ENCODE results near the gene MED22. TPM values are rescaled to one million over a fixed set of nuclear protein-coding genes. Genes with fewer than 3 reads are reported as not detected.

Gene MED22
- total and polyA plus RNA-seq, 2 of the 8 experiments (the other 6 are each of a cell fraction or from before 2014, with no cell fraction given): 56.4 to 68.4 TPM

DNA sequence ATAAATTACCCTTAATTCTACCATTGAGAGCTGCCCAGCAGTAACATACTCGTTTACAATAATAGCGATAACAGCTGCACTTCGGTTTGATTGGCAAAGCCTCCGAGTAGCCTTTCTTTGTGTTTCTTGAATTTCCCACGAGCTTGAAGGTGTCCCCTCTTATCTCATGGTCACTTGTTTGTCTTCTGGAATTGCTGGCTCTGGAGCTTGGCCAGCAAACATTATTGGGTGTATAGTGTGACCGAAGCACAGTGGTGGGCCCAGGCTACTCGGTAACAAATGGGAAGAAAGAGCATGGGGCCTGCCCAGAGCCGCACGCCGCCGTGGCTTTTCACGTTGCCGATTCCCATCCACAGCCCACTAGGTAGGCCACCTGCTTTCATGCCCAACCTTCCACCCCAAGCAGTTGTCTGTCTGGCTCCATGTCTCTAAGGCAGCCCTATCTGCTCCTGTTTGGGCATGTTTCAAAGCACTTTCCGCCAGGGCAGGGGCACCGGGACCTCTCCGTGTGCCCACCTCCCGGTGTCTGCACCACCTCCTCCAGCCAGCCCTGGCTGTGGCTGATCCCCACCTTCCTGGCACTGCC lies 36.9 kb upstream of the MED22 start:
- Histone ChIP-seq H3K4me3 (ENCODE audit: extremely low read depth in 1 of 4, insufficient read depth in 2 of 4, low read depth in 3 of 4, low read length in 4 of 4) (no peak overlapping the region), H3K79me1 (ENCODE audit: low read depth, low read length) (no peaks in the 10 kb centered on the region), H4K91ac (replicated peaks; ENCODE audit: insufficient read length, low read length) (no peak overlapping the region), H3K36me3 (ENCODE audit: control insufficient read depth in 2 of 4, insufficient read depth in 4 of 4, low read length in 3 of 4) (no peaks in the 10 kb centered on the region; a peak in 1 of 8 replicates), H3K27ac (ENCODE audit: low read depth, low read length) (no peak overlapping the region), H3K9me3 (ENCODE audit: insufficient read depth in 2 of 2, low read depth in 1 of 2, low read length in 1 of 2) (peaks cover 0 to 11% of the 10 kb centered on the region in 2 experiments; a peak in 2 of 4 replicates), H2BK20ac (ENCODE audit: low read length) (no peak overlapping the region), H3K79me2 (ENCODE audit: control insufficient read depth in 1 of 2, insufficient read depth in 2 of 2, low read length in 2 of 2) (no peaks in the 10 kb centered on the region), H4K5ac (ENCODE audit: insufficient read length, low read depth, low read length) (no peak overlapping the region), H2BK12ac (ENCODE audit: low read depth, low read length) (no peak overlapping the region), H4K8ac (ENCODE audit: extremely low read depth, insufficient read depth, low read length) (no peak overlapping the region), H3K9ac (replicated peaks in 1 of 4; ENCODE audit: extremely low read depth in 1 of 4, low read depth in 3 of 4, low read length in 3 of 4) (no peak overlapping the region), H3K23me2 (ENCODE audit: low read depth, low read length) (peaks cover 16% of the 10 kb centered on the region; the same call in 1 of the 2 replicates), H3K4ac (replicated peaks; ENCODE audit: insufficient read length, low read depth, low read length) (no peak overlapping the region), H3K14ac (ENCODE audit: insufficient read length) (no peak overlapping the region), H2BK15ac (ENCODE audit: low read length) (no peak overlapping the region), H3K56ac (replicated peaks; ENCODE audit: insufficient read length, low read depth, low read length) (no peak overlapping the region), H3K27me3 (replicated peaks in 1 of 4; ENCODE audit: control insufficient read depth in 3 of 4, extremely low read depth in 1 of 4, insufficient read depth in 3 of 4, low read length in 3 of 4) (peaks cover 0 to 2% (median 0%) of the 10 kb centered on the region in 4 experiments; a peak in 1 of 7 replicates), H2BK120ac (replicated peaks; ENCODE audit: low read depth, low read length) (no peak overlapping the region), H3K4me1 (replicated peaks in 1 of 4; ENCODE audit: control insufficient read depth in 3 of 4, insufficient read depth in 4 of 4, low read length in 3 of 4) (no peaks in the 10 kb centered on the region; a peak in 1 of 7 replicates), H2BK5ac (ENCODE audit: low read depth, low read length) (no peak overlapping the region), H2AFZ (ENCODE audit: low read length) (no peak overlapping the region), H2AK5ac (ENCODE audit: low read depth, low read length) (no peak overlapping the region), H3K18ac (ENCODE audit: extremely low read depth, low read length) (no peak overlapping the region), H3K23ac (ENCODE audit: insufficient read length) (no peak overlapping the region), H4K20me1 (replicated peaks in 1 of 2; ENCODE audit: control insufficient read depth in 1 of 2, insufficient read depth in 2 of 2, low read length in 2 of 2) (peaks cover 0 to 15% of the 10 kb centered on the region in 2 experiments), H3K4me2 (ENCODE audit: insufficient read depth in 1 of 2, low read depth in 2 of 2, low read length in 2 of 2) (no peak overlapping the region)
- POLR2A ChIA-PET (ENCODE audit: partially characterized antibody): interaction anchor here (1.0 to 1.6 kb wide), 6 partner anchors 10 to 37 kb away, joined by 3 to 5 read pairs (median 3); partner anchors contain the start of genes MED22, REXO4 and RPL7A
- 94% methylated on average over 17 of the region's 17 CpGs; no CpG with 5 or more reads in 1 of the 2 experiments for WGBS, 2 experiments (ENCODE audit: extremely low coverage in 1 of 2, insufficient coverage in 1 of 2, insufficient read length in 1 of 2, insufficient replicate concordance in 2 of 2, low coverage in 1 of 2, low lambda C conversion rate in 2 of 2, missing lambda C conversion rate in 1 of 2)
- CTCF ChIA-PET (ENCODE audit: partially characterized antibody): interaction anchor here (0.5 to 4.7 kb wide), 6 partner anchors 12 to 111 kb away, joined by 3 to 52 read pairs (median 4); no protein-coding TSS in a partner anchor
- no peak for FAIRE-seq
- no peak for DNase-seq (ENCODE audit: low read depth in 1 of 2, low spot score in 2 of 2)
- TF ChIP-seq BRCA1 (IDR thresholded peaks at IDR 0.05; ENCODE audit: low read depth, low read length) (no peak), HDAC2 (IDR thresholded peaks at IDR 0.05; ENCODE audit: borderline replicate concordance in 1 of 2, low read depth in 2 of 2, low read length in 2 of 2) (no peak), KDM4A (IDR thresholded peaks at IDR 0.05; ENCODE audit: low read depth, low read length, severe bottlenecking) (no peak), CHD1 (IDR thresholded peaks at IDR 0.05; ENCODE audit: low read depth, low read length) (no peak), TCF12 (IDR thresholded peaks at IDR 0.05; ENCODE audit: low read depth, low read length) (no peak), TAF7 (optimal IDR thresholded peaks at IDR 0.05; ENCODE audit: borderline replicate concordance, low read depth, low read length) (no peak), CTBP2 (IDR thresholded peaks at IDR 0.05; ENCODE audit: borderline replicate concordance, insufficient read depth, insufficient read length, low read length) (no peak), ASH2L (IDR thresholded peaks at IDR 0.05; ENCODE audit: low read length) (no peak), TEAD4 (IDR thresholded peaks at IDR 0.05; ENCODE audit: low read depth, low read length) (no peak), MAFK (IDR thresholded peaks at IDR 0.05; ENCODE audit: low read depth, low read length) (no peak), JUND (IDR thresholded peaks at IDR 0.05; ENCODE audit: low read length) (no peak), SAP30 (IDR thresholded peaks at IDR 0.05; ENCODE audit: insufficient read depth, insufficient replicate concordance, low read length) (no peak), NRF1 (IDR thresholded peaks at IDR 0.05; ENCODE audit: low read depth, low read length) (no peak)

Measured in H1 (cell line).